Measurements from ENCODE around the gene ANAPC4.

ANAPC4 gene

DNA sequence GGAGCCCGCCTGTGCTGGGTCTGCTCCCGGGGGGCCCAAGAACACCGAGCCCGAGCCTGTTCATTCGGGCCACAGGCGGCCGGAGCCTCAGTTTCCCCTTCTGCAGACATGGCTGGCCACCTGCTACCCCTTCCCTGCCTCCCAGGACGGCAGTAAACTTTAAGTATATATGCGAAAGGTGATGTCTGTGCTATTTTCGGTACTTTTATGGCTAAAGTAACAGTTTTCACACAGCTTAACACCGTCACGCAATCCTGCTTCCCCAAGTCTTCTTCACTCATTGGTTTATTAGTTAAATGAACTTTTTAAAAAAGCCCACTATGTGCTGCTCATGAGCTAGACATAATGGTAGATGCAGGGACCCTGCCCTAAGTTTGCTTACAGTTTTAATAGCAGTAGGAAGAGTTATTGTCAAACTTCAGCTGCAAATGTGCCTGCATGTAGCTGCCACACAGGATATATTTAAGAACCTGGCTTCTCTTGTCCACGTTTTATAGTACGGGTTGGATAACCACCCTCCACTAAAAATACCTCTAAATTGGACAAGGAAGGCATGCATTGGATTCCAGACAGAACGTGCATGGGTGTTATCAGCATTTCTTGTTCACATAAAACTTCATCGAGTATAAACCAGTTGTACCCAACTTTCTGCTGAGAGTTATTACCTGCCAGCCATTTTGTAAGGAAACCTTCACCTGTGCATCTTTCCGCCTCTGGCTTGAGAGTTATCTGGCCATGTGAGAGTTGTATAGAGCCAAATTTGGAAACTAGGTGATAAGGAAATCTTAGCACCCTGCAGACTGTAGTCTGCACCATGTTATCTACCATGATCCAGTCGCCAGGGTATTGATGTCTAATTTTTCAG is 741 bp downstream of the ANAPC4 start:
- DNase-seq (ENCODE audit: low read depth, low spot score) = no peak

- no peak for DNase-seq (ENCODE audit: low read depth, low spot score)
Observed at GRCh38 chr4:25378437-25378743, 1.3 kb downstream of the ANAPC4 start.

DNA sequence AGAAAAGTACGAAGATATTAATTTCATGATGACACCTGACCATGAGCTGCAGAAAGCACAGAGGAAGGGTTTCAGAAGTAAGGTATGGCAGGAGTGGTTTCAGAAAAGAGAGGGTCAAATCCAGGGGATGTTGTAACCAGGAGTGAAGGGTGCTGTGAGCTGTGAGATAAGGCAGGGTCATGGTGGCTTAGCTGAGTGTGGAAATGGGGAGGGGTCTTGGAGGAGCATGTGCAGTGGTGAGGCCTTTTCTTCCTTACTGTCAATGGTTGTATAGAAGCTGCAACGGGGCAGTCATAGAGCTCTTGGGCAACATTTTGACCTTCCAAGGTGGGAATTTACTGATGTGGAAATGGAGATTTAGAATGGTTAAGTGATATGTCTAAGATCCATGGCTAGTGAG is 2.5 kb downstream of the ANAPC4 start:
- DNase-seq (ENCODE audit: low read depth, low spot score) = no peak

GRCh38 chr4:25383647-25384046 is 6.6 kb downstream of the ANAPC4 start:
- no peak for DNase-seq (ENCODE audit: low read depth, low spot score)

- DNase-seq (ENCODE audit: low read depth, low spot score) = no peak
Observed at GRCh38 chr4:25386926-25387325, 9.9 kb downstream of the ANAPC4 start.

- no peak for DNase-seq (ENCODE audit: low read depth, low spot score)
Observed at GRCh38 chr4:25397305-25397704, 20.2 kb downstream of the ANAPC4 start.

DNA sequence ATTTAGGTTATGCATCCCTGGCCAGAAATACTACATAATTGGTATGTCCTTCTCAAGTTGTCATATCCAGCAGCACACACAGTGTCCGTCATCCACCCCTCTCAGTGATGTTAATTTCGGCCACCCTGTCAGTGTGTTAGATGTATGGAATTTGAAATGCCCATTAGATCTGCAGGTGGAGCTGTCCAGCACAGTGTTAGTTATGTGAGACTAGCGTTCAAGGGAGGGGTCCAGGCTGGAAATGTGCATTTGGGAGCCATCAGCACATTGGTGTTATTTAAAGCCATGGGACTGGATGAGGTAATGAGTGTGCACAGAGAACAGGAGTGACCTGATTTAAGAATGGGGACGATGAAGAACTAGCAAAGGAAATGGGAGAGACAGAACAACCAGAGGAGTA is 22.4 kb downstream of the ANAPC4 start:
- no peak for DNase-seq (ENCODE audit: low read depth, low spot score)

DNA sequence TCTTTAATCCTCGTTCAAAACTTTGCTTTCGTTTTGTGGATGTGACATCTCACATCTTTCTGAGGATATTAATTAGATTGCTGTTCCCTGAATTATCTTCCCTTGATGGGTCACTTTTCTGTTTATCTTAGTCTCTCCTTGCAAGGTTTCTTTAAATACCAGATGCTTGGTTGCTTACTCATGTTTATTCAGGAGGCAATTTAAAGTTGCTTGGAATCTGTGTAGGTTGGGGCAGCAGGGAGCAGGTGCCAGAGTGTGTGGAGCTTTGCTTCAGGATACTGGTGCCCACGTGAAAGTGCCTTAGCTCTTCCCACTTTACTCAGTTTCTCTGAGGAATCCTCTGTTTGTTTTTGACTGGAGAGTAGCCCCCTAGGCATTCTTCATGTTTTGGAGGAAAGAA is 24.0 kb downstream of the ANAPC4 start:
- no peak for DNase-seq (ENCODE audit: low read depth, low spot score)

- DNase-seq (ENCODE audit: low read depth, low spot score) = no peak
Observed at GRCh38 chr4:25402521-25402920, 25.5 kb downstream of the ANAPC4 start.

DNA sequence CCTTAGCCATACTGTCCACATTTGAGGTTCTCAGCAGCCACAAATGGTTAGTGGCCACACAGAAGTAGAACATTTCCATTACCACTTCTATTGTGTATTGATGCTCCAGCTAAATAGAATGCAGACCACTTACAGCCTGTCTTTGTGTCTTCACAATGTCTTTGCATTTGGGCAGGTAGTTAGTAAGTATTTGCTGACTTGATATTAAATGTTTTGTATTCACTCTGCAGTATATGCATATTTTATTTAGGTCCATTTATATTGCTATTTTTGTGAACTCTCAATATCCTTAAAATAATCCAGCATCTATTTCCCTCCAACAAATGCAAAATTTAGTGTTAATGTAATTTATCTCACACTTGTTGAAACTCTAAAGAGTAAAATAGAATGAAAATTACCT is 26.6 kb downstream of the ANAPC4 start:
- no peak for DNase-seq (ENCODE audit: low read depth, low spot score)

DNA sequence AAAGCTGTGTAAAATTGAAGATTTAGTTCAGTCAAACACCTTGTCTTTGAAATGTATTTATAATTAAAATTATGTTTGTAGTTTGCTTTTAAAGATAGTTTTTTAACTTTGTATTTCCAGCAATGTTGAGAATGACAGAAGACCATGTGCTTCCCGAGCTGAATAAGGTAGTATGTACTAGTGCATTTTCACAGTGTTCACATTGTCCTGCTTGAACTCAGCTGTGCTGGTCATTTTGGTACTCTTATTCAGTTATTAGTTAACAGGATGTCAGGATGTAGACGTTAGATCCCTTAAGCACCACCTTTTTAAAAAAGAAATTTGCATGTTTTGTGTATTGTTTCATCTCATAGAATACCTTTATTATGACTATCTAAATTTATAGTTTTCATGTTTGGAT is 28.4 kb downstream of the ANAPC4 start:
- no peak for DNase-seq (ENCODE audit: low read depth, low spot score)

- no peak for DNase-seq (ENCODE audit: low read depth, low spot score)
Observed at GRCh38 chr4:25406081-25406692, 29.1 kb downstream of the ANAPC4 start.

GRCh38 chr4:25410820-25411529 is 33.9 kb downstream of the ANAPC4 start:
- DNase-seq (ENCODE audit: low read depth, low spot score) = no peak

DNA sequence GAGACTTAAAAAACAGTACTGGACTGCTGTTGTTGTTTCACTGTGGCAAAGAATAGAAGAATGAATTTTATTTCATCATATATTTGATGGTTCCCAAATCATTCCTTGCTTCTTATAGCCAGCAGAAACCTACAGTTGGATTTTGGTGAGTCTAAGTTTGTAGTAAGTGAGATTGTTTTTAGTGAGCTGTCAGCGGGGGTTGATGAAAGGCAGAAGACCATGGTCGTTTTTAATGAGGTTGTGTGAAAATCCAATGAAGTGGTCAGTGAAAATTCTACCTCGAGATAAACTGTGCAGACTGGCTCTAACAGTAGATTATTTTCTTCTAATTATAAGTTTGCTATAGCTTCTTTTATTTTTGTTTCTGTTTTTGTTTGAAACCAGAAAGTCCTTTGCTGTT is 36.2 kb downstream of the ANAPC4 start:
- no peak for DNase-seq (ENCODE audit: low read depth, low spot score)

- no peak for DNase-seq (ENCODE audit: low read depth, low spot score)
Observed at GRCh38 chr4:25417014-25417413, 40.0 kb downstream of the ANAPC4 start.

DNA sequence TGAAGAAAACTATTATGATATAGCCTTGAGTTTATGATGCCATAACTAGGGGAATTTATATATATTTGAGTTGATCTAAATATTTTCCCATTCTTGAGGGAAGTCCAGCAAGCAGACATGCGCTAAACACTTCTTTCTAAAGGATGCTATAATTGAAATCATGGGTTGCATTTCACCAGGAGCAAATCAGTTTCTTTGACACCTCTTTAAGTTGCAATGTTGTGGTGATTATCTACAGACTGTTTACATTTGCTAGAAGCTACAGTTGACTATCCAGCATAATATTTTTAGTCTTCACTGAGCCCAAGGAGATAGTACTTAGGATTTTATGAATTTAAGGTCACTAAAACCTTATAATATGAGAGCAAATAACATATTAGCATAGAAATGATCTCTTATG is 43.9 kb downstream of the ANAPC4 start:
- no peak for DNase-seq (ENCODE audit: low read depth, low spot score)

GRCh38 chr4:25421816-25422525 is 44.9 kb downstream of the ANAPC4 start:
- DNase-seq (ENCODE audit: low read depth, low spot score) = no peak

DNA sequence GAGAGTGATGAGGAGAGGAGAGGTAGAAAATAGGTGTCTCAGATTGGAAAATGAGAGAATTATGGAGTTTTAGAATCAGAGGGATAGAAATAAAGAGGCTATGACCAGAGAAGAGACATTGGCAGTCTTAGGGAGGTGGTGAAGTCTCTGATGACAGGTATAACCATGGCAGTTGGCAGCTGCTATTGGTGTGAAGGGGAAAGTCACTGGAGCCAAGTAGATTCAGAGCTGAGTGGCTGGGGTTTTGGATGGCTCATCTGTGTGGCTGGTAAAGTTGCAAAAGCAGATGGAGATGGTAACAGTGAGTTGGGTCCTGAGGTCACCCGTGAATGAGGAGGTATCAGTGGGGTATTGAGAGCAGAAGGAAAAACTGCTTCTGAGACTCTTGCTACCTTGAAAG is 46.5 kb downstream of the ANAPC4 start:
- no peak for DNase-seq (ENCODE audit: low read depth, low spot score)

GRCh38 chr4:25424539-25425228 is 47.6 kb downstream of the ANAPC4 start:
- no peak for DNase-seq (ENCODE audit: low read depth, low spot score)

DNA sequence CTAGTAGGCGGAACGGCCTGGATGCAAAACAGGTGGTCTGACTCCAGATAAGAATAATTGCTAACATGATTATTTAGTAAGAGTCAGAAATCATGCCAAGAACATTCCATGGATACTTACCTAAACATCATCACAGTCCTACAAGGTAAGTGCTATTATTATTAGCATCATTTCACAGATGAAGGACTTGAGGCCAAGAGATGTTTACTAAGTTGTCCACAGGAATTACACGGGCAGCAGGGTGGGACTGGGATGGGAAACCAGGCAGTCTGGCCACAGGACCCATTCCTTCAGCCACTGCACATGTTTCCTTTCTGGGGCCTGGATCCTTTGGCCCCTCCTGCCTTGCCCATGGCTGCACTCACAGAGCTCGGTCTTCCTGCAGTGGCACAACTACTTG is 48.3 kb downstream of the ANAPC4 start:
- DNase-seq (ENCODE audit: low read depth, low spot score) = no peak

GRCh38 chr4:25427871-25428270 is 50.8 kb downstream of the ANAPC4 start:
- DNase-seq (ENCODE audit: low read depth, low spot score) = no peak

GRCh38 chr4:25430630-25431029 is 53.6 kb downstream of the ANAPC4 start:
- no peak for DNase-seq (ENCODE audit: low read depth, low spot score)
